Measurements from ENCODE around the gene PIP5K1B. TPM values are rescaled to one million over a fixed set of nuclear protein-coding genes. Genes with fewer than 3 reads are reported as not detected.

Gene PIP5K1B
- total RNA-seq, 1 donor from 2014 or later, result 0.87 TPM

DNA sequence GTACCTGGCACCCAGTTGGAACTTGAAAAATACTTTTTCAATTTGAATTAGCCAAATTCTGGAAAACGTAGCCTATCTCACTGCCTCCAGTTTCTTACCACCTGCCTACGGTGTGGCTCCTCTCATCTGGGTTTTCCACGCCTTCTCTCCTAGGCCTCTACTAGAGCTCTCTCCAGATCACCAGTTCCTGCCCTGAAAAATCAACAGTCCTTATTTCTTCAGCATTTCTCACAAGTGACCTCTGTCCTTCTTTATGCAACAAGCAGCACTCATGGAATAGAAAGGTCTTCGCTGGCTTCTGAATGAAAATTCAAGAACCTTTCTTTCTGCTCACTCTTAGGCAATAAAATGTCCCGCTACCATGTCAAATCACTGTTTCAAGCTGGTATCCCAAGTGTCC is 64.8 kb downstream of the PIP5K1B start:
- TF ChIP-seq, protein P1, sequence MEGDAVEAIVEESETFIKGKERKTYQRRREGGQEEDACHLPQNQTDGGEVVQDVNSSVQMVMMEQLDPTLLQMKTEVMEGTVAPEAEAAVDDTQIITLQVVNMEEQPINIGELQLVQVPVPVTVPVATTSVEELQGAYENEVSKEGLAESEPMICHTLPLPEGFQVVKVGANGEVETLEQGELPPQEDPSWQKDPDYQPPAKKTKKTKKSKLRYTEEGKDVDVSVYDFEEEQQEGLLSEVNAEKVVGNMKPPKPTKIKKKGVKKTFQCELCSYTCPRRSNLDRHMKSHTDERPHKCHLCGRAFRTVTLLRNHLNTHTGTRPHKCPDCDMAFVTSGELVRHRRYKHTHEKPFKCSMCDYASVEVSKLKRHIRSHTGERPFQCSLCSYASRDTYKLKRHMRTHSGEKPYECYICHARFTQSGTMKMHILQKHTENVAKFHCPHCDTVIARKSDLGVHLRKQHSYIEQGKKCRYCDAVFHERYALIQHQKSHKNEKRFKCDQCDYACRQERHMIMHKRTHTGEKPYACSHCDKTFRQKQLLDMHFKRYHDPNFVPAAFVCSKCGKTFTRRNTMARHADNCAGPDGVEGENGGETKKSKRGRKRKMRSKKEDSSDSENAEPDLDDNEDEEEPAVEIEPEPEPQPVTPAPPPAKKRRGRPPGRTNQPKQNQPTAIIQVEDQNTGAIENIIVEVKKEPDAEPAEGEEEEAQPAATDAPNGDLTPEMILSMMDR (IDR thresholded peaks at IDR 0.05; ENCODE audit: unreplicated experiment), result no peak
- H3K9me3 Mint-ChIP-seq, result no peaks in the 10 kb centered on the region
- no peak for DNase-seq (ENCODE audit: low spot score in 2 of 2, unreplicated experiment in 2 of 2)
- H3K36me3 Mint-ChIP-seq, result no peaks in the 10 kb centered on the region
- no peak overlapping the region for H3K27ac Mint-ChIP-seq
- peaks cover 35% of the 10 kb centered on the region for H3K4me1 Mint-ChIP-seq
- H3K4me3 Mint-ChIP-seq, result no peak overlapping the region
- H3K27me3 Mint-ChIP-seq (ENCODE audit: low read depth), result peaks cover 5% of the 10 kb centered on the region

DNA sequence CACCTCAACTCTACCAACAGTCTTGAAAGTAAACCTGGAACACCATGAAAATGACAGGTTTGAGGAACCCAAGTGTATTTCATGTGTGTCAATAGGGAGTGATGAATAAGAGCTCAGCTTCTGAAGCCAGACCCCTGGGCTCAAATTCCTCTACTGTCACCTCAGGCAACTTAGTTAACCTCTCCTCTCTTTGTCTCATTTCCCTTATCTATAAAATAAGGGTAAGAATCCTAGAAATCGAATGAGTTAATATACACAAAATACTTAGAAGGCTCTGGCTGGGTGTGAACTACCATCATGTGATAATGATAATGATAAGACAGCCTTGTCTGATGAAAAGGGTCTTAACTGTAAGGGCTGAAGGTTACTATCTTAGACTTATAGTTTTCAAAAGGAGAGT is 66.3 kb downstream of the PIP5K1B start:
- Mint-ChIP-seq H3K27me3 (ENCODE audit: low read depth) (peaks cover 7% of the 10 kb centered on the region), H3K4me3 (no peak overlapping the region), H3K4me1 (peaks cover 39% of the 10 kb centered on the region), H3K36me3 (no peaks in the 10 kb centered on the region), H3K9me3 (no peaks in the 10 kb centered on the region), H3K27ac (no peak overlapping the region)
- no peak for DNase-seq (ENCODE audit: low spot score in 2 of 2, unreplicated experiment in 2 of 2)
- TF ChIP-seq, protein P1 (IDR thresholded peaks at IDR 0.05; ENCODE audit: unreplicated experiment), result no peak

DNA sequence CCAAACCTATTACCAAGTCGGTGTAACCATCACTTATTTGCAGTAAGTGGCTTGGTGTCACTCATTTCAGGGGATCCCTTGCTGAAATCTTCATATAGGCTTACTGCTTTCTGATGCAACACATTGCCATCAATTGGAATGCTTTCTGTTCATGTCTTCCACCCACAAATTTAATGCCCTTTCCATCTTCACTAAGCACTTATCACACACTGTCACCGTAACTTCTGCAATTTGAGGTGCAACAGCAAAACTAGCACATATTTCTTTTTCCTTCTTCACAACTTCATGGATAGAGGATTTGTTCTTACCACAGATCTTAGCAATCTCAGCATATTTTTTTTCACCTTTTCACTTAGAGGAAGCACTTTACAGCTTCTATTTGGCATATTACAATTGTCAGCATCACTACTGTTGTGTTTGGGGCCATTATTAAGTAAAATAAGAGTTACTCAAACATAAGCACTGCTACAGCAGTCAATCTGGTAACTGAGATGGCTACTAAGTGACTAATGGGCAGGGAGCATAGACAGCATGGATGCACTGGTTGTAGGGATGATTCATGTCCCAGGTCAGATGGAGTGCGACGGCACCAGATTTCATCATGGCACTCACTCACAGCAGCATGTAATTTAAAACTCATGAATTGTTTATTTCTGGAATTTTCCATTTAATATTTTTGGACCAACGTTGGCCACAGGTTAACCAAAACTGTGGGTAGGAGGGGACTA is 70.1 kb downstream of the PIP5K1B start:
- no peaks in the 10 kb centered on the region for H3K36me3 Mint-ChIP-seq
- peaks cover 27% of the 10 kb centered on the region for H3K4me1 Mint-ChIP-seq
- no peak for DNase-seq (ENCODE audit: low spot score in 2 of 2, unreplicated experiment in 2 of 2)
- H3K9me3 Mint-ChIP-seq, result no peaks in the 10 kb centered on the region
- H3K4me3 Mint-ChIP-seq, result no peak overlapping the region
- TF ChIP-seq, protein P1 (IDR thresholded peaks at IDR 0.05; ENCODE audit: unreplicated experiment), result no peak
- H3K27ac Mint-ChIP-seq, result no peak overlapping the region
- peaks cover 7% of the 10 kb centered on the region for H3K27me3 Mint-ChIP-seq (ENCODE audit: low read depth)

DNA sequence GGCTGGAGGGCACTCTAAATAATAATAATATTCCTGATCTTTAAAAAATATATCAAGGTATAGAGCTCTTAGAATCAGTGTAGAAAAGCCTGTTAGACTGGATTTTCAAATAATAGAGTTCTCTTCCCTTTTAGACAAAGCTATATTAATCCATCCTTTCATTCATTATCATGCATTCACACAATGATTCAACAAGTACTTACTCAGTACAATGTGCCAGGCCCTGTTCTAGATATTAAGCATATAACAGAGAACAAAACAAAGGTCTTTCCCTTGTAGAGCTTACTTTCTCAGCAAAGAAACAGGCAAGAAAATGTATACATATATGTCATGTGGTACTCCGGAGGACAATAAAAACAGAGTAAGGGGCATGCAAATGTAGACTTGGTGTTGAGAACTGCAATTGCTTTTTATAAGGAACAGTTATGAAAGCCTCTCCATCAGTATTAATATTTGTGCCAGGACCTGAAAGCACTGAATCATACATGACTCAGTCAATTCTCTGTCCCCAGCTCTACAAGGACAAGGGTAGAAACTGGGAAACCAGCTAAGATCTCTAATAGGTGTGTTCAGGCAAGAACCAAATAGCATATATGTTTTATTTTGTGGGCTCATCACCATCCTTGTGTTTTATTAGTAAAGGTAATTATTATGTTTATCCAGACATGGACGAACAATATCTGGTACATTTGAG is 72.2 kb downstream of the PIP5K1B start:
- H3K4me3 Mint-ChIP-seq, result no peak overlapping the region

DNA sequence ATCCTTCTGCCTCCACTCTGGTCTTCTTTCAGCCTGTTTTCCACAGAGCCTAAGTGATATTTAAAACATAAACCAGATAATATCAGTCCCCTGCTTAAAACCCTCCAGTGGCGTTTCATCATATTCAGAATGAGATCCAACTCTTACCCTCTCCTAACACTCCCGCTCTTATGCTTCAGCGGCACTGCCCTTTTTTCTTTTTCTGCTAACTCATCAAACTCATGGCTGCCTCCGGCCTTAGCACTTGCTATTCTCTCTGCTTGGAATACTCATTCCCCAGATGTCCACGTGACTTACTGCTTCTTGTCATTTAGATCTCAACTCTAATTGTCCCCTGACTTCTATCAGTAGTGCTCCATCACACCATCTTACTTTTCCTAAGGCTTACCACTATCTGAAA is 73.6 kb downstream of the PIP5K1B start:
- H3K9me3 Mint-ChIP-seq, result no peaks in the 10 kb centered on the region
- H3K36me3 Mint-ChIP-seq, result no peaks in the 10 kb centered on the region
- peaks cover 11% of the 10 kb centered on the region for H3K4me1 Mint-ChIP-seq
- TF ChIP-seq, protein P1 (IDR thresholded peaks at IDR 0.05; ENCODE audit: unreplicated experiment), result no peak
- no peak overlapping the region for H3K27ac Mint-ChIP-seq
- no peak overlapping the region for H3K4me3 Mint-ChIP-seq
- DNase-seq (ENCODE audit: low spot score in 2 of 2, unreplicated experiment in 2 of 2), result no peak
- peaks cover 6% of the 10 kb centered on the region for H3K27me3 Mint-ChIP-seq (ENCODE audit: low read depth)

More for the DNA sequence above, 72.2 kb downstream of the PIP5K1B start:
- no peak for DNase-seq (ENCODE audit: low spot score in 2 of 2, unreplicated experiment in 2 of 2)
- H3K9me3 Mint-ChIP-seq, result no peaks in the 10 kb centered on the region
- TF ChIP-seq, protein P1 (IDR thresholded peaks at IDR 0.05; ENCODE audit: unreplicated experiment), result no peak
- H3K27ac Mint-ChIP-seq, result no peak overlapping the region
- peaks cover 6% of the 10 kb centered on the region for H3K27me3 Mint-ChIP-seq (ENCODE audit: low read depth)
- H3K36me3 Mint-ChIP-seq, result no peaks in the 10 kb centered on the region
- peaks cover 15% of the 10 kb centered on the region for H3K4me1 Mint-ChIP-seq

Measured in mesothelial cell of epicardium (in vitro differentiated cells).